ENCODE data around the gene ALK. TPM values are rescaled to one million over a fixed set of nuclear protein-coding genes. Genes with fewer than 3 reads are reported as not detected.

The ALK gene
- total and polyA plus RNA-seq, 2 experiments from 2014 or later, result 0.35 TPM; not detected in 1

DNA sequence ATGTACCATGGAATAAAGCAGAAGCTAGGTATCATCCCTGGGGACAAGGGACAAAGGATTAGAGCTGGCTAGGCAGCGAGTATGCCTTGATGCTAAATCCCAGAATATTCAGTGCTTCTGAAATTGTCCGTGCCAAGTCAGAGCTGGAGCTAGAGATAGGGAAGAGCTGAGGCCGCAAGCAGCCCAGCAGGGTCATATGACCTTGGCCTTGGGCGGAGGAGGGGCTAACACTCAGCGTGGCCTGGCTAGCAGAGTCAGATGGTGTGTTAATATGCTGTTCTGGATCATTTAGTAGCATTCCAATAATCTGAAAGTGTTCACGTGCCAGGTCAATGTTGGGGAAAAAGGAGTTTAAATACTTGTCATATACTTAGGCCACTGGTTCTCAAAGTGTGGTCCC lies 431.3 kb downstream of the ALK start:
- Mint-ChIP-seq H3K27me3 (ENCODE audit: insufficient read depth, low read depth, poor library complexity) (peaks cover 3% of the 10 kb centered on the region), H3K36me3 (ENCODE audit: low read depth) (no peaks in the 10 kb centered on the region), H3K4me1 (0 out of 3 replicates have a peak, but pooled peaks cover 3% of the 10 kb centered on the region), H3K27ac (no peak overlapping the region), H3K4me3 (no peak overlapping the region), H3K9me3 (no peaks in the 10 kb centered on the region)
- H3K4me2 ChIP-seq, result no peak overlapping the region
- H3F3A ChIP-seq (replicated peaks; ENCODE audit: low read depth), result no peaks in the 10 kb centered on the region
- ATAC-seq, result no peak
- H3K4me3 ChIP-seq, result no peak overlapping the region
- DNase-seq (ENCODE audit: low spot score), result no peak
- H2AFZ ChIP-seq, result no peak overlapping the region
- H3K79me2 ChIP-seq (replicated peaks; ENCODE audit: insufficient read depth), result no peaks in the 10 kb centered on the region
- H3K27ac ChIP-seq (ENCODE audit: low read depth), result no peak overlapping the region
- no peaks in the 10 kb centered on the region for H3K36me3 ChIP-seq (ENCODE audit: insufficient read depth)
- no peaks in the 10 kb centered on the region for H3K27me3 ChIP-seq (ENCODE audit: insufficient read depth)
- no peaks in the 10 kb centered on the region for H4K20me1 ChIP-seq (replicated peaks; ENCODE audit: insufficient read depth)
- no peaks in the 10 kb centered on the region; the same call in 1 of the 2 replicates for H3K9me2 ChIP-seq (ENCODE audit: insufficient read depth)
- H3K4me1 ChIP-seq (ENCODE audit: insufficient read depth), result no peaks in the 10 kb centered on the region
- TF ChIP-seq CTCF (conservative IDR thresholded peaks at IDR 0.05; ENCODE audit: low read depth in 2 of 2), result no peak
- no peak for TF ChIP-seq REST (IDR thresholded peaks at IDR 0.05; ENCODE audit: unreplicated experiment)
- TF ChIP-seq CREB1 (CRISPR knock-in tag; IDR thresholded peaks at IDR 0.05; ENCODE audit: low read depth), result no peak
- TF ChIP-seq STAT1 (IDR thresholded peaks at IDR 0.05; ENCODE audit: unreplicated experiment), result no peak

DNA sequence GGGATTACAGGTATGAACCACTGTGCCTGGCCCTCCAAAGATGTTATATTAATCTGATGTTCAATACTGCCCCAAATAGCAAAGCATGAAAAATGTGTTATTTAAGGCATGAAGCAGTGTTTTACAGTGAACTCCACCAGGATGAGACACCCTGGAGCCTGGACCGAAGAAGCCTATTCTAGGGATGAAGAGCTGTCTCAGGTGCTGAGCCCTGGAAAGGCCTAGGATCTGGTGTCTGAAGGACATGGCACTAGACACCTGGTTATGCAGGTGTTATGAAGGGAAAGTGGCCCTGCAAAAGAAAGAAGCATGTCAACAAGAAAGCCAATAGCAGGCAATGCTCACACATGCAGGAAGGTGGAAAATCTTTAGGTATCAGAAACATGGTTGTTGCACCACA lies 431.8 kb downstream of the ALK start:
- Mint-ChIP-seq H3K36me3 (ENCODE audit: low read depth) (no peaks in the 10 kb centered on the region), H3K27me3 (ENCODE audit: insufficient read depth, low read depth, poor library complexity) (peaks cover 3% of the 10 kb centered on the region), H3K4me1 (0 out of 3 replicates have a peak, but pooled peaks cover 3% of the 10 kb centered on the region), H3K9me3 (no peaks in the 10 kb centered on the region), H3K4me3 (no peak overlapping the region), H3K27ac (no peak overlapping the region)
- H4K20me1 ChIP-seq (replicated peaks; ENCODE audit: insufficient read depth), result no peaks in the 10 kb centered on the region
- no peaks in the 10 kb centered on the region for H3K27me3 ChIP-seq (ENCODE audit: insufficient read depth)
- H3K9me2 ChIP-seq (ENCODE audit: insufficient read depth), result no peaks in the 10 kb centered on the region; the same call in 1 of the 2 replicates
- no peak overlapping the region for H3K27ac ChIP-seq (ENCODE audit: low read depth)
- no peak overlapping the region for H3K4me2 ChIP-seq
- H3F3A ChIP-seq (replicated peaks; ENCODE audit: low read depth), result no peaks in the 10 kb centered on the region
- H3K4me1 ChIP-seq (ENCODE audit: insufficient read depth), result no peaks in the 10 kb centered on the region
- H3K79me2 ChIP-seq (replicated peaks; ENCODE audit: insufficient read depth), result no peaks in the 10 kb centered on the region
- TF ChIP-seq REST (IDR thresholded peaks at IDR 0.05; ENCODE audit: unreplicated experiment) (peak; percentile 38), ZNF114 (CRISPR knock-in tag; IDR thresholded peaks at IDR 0.05) (no peak)
- no peak overlapping the region for H2AFZ ChIP-seq
- no peaks in the 10 kb centered on the region for H3K36me3 ChIP-seq (ENCODE audit: insufficient read depth)
- no peak for DNase-seq (ENCODE audit: low spot score)
- no peak for ATAC-seq
- no peak overlapping the region for H3K4me3 ChIP-seq
